ENCODE results near the gene CSNK1G3.
"Not testable (repeated sequence)": the region's sequence is repeated elsewhere in the genome, so short reads cannot be mapped to it uniquely, and the experiment has no call there.

Gene CSNK1G3

DNA sequence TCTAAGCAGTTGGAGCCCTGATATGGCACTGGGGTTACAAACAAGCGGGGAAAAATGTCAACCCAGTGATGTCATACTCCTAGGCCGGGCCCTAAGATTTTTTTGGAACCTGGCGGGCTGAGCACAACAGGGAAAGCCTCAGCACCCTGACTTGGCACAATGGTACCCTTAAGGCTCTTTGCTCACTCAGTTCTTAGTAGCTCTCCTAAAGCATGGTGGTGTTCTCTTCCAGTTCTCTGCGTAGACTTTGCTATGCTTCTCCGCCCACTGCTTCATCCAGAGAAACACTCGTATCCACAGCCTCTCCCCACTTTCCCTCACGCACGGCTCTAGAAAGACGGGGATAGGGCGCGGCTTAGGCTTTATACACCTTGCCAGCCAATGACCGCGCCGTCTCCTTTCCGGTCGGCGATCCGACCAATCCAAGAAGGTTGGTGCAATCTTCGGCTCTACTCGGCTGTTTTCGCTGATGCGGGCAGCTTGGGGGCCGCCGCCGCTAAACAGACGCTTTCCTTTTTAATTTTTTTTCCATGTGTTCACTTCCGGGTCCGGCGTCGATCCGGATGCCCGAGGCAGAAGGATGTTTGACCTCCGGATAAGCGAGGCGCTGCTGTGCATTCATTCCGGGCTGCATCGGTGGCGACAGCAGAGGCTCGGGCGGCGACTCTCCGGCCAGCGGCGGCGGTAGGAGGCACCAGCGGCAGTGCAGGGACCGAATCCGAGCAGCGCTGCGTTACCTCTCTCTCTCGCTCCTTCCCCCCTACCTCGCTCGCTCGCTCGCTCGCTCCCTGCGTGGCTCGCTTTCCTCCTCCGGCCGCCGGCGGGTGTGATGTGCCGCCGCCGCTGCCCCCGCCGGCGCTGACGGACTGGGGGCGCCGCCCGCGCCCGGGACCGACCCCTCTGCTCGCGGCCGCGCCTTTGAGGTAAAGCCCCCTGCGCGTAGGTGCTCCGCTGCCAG lies at the start of gene CSNK1G3:
Gene CSNK1G3 (plus strand): TSS at position 530 of the 958 bp plus-strand sequence. CDS start 33,487 bp downstream, outside the sequence.
- peak; percentile 77 for DNase-seq

DNA sequence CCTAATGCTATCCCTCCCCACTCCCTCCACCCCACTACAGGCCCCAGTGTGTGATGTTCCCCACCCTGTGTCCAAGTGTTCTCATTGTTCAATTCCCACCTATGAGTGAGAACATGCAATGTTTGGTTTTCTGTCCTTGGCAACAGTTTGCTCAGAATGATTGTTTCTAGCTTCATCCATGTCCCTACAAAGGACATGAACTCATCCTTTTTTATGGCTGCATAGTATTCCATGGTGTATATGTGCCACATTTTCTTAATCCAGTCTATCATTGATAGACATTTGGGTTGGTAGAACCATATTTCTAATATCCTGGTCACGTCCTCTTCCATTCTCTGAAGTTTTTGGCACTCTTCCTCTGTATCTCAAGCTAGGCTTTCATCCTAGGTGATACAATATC lies 45.1 kb upstream of the CSNK1G3 start:
- DNase-seq: not testable (repeated sequence)

DNA sequence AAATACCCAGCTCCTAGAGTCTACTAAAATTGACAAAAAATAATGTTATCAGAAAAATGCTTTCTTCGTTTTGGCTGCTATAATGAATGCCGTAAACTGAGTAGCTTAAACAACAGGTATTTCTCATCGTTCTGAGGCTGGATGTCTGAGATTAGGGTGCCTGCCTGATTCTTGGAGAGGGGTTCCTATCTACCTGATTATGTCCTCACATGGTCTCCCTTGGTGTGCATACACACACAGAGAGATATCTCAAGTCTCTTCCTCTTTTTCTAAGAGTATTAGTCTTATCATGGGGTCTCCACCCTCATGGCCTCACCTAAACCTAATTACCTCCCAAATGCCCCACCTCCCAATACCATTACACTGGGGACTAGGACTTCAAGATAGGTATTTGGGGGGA lies 40.6 kb upstream of the CSNK1G3 start:
- no peak for DNase-seq

DNA sequence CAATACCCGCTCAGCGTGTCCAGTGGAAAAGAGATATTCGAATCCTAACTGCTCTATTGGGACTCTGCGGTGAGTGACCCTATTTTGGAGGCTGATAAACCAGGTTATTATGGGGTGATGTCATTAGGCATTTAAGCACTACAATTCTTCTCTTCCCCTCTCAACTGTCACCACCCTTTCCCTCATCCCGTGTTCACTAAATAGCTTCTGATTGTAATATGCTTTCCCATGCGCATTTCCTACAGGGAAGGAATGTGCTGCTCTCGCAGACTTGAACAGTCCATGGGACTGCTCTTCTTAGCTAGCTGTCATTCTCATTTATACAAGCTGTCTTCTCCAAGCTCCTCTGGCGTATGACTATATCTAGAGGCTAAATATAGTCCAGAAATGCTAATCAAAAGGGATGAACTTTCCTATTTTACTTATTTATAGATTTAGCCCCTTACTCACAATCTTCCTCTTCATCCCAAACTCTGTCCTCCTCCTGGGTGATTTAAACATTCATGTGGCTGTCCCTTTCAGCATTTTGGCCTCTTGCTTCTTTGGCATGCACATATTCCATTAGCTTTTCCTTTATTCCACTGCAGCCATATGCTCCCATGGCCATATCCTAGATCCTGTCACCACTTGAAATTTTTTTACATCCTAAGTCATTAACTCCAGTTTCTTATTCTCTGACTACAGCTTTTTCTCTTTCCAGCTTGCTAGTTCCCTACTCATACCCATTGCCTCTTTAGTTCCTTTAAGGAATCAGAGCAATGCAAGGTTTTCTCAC lies 39.6 kb upstream of the CSNK1G3 start:
- no peak for DNase-seq

DNA sequence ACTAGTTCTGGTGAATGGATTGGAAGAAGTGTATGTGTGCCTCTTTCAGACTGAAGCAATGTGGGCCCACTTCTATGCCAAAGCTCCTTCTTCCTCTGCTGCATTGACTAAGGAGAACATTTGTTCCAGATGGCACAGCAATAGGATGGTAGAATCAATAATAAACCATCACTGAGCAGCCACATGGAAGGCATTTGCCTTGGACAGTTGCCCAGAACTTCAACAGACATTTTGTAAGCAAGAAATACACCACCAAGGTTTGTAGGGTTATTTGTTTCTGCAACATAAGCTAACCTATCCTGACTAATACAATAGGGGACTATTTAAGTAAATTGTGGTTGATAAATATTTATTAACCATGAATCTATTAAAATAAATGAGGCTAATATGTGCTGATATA lies 37.7 kb upstream of the CSNK1G3 start:
- DNase-seq: no peak

DNA sequence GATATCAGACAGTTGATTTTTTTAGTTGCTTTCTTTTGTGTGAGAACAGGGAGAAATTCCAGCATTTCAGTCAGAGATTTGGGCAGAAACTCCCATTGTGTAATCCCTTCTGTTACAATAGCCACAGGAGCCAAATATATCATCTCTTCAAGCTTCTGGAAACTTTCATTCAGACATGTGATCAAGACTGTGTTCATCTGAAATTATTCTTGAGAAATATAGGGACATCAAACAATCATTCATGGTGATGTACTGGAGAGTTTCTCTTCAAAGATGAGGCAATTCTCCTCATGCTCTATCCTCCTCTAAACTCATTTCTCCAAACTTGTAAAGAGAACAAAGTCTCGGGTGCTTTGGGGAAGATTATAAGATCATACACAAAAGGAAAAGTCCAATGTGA lies 35.2 kb upstream of the CSNK1G3 start:
- DNase-seq: no peak

DNA sequence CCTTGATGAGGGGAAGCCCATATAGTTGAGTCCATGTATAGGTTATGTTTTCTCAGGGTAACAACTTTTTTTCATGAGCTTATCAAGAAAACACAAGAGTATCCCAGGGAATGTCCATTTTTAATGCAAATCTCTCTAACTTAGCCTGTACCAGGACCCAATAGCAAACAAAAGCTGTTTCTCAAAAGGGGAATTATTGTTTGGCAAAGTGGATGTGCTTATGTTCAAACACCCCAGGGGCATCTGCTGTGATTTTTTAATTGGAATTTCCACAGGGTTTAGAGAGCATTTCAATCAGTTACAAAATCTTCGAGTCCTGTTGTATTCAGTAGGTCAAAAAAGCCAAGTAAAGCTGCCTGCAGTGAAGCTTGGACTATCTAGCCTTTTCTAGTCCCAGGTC lies 33.4 kb upstream of the CSNK1G3 start:
- no peak for DNase-seq

DNA sequence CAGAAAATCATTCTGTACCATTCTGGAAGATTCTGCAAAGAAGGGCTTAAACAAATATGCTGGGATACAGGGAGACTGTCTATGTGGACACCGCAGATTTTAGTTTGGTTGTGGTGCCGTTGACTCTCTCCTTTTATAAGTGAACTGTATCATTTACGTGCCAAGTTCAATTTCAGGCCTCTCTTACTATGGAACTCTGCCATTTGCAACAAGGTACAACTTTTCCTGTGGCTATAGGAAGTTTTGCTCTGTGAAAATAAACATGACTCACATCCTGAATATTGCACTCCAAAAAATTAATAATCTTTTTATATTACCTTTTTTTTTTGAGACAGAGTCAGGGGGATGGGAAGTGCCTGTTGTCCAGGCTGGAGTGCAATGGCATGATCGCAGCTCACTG lies 29.7 kb upstream of the CSNK1G3 start:
- DNase-seq: no peak

DNA sequence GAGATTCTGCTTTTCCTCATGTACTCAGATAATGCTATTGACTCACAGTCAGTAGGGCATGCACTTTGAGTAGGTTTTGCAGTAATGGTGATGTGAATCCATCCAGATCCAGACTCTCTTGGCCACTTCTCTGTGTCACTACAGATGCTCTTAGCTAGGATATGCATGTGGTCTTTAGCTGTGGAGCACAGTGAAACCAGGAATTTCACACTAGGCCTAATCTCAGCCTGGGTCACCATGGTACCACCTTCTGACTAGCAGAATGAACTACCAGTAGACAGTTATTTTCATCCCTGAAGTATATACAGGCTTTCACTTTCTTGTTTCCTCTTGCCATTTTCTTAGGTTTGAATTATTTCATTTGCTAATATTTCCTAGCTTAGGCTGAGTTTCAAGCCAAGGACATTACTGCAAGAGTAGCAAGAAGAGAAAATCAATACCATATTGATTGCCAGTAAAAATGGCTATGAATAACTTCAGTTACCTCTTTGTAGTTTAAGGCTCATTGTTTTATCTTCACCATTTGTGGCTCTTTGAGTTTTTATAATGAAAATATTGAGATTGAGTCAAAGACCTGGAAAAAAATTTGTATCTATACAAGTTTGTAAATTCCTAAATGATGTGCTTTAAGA lies 28.4 kb upstream of the CSNK1G3 start:
- DNase-seq: no peak

DNA sequence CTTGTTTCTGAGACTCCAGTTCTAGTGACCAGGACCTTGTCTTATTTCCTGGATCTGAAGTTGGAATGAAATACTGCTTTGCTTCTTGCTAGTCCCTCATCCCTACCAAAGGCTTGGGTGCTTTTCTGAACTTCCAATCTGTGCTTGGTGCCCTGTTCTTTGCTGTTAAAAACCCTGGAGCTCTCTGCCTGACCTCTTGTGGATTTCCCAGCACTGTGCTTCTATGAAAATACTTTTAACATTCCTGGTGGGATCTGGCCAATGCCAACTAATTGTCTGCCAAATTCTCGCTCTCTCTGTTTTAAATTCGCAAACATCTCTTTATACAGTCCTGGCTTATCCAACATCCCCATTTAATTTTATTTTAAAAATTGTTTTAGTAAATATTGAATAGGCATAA lies 26.7 kb upstream of the CSNK1G3 start:
- DNase-seq: no peak

DNA sequence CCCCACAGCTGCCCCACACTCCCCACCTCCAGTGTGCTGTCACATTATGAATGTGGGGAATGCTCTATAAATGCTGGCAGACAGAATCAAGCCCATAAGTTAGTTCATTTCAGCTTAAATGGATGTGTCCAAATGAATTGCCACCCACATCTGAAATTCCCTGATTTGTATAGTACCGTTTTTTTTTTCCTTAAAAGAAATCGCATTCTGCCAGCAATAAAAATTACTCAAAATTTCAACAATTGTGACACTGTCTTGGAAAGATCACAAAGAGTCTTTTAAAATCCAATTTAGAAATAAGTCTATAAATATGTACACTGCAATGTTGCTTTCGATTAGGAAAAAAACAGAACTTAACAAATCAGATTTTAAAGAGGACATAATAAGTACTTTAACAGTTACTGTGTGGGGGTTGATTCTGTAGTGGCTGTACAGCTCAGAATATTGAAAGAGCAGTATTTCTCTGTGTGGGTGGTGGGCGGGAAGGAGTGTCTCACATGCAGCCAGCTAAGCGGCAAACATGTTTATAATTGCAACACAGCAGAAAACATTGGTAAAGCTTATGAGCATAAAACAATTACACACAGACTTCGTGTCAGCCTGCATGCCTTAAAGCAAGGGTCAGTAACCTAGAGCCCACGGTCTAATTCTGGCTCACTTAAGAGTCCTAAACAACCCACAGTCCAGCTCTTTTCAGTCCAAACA lies 24.9 kb upstream of the CSNK1G3 start:
- no peak for DNase-seq

DNA sequence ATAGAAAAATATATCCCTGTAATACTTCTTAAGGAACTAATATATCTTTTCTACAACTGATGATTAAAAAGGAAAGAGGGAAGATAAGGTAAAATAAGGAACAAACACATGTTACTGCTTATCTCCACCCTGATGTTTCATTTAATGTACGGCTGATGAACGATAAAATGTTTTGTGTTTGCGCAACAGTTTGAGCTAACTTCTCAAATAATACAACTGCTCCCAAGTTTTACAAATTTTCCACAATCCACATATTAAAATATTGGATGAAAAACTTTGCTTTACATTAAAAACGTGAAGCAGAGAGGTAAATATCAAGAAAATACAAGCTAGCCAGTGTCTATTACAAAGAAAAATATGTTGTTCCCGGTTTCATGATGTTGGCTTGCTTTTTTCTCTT lies 21.0 kb upstream of the CSNK1G3 start:
- no peak for DNase-seq

DNA sequence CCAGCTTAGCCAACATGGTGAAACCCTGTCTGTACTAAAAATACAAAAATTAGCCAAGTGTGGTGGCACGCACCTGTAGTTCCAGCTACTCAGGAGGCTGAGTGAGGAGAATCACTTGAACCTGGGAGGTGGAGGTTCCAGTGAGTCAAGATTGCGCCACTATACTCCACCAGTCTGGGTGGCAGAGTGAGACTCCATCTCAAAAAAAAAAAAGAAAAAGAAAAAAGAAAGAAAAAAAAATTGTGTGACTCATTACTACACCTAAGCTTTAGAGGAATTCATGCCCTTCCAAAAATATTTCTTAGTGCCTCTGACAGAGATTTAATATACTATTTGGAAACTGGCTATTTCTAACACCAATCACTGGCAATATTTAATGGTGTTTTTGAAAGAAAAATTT lies 16.8 kb upstream of the CSNK1G3 start:
- not testable (repeated sequence) for DNase-seq

DNA sequence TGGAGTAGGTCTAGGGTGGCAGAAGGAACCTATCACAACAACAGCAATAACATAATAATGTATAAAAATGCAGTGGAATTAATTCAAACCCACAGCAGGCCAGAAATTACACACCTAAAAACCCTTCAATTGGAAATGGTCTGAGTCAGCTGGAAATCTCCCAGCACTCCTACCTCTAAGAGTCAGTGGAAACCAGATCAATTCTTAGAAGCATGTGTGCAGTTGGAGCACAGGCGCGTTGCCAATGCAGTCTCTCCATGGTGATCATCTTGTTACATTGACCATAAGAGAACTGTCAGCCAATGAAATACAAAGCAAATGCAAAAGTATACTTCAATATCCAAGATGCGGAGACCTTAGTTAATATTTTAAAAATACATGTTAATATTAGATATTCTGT lies 15.1 kb upstream of the CSNK1G3 start:
- no peak for DNase-seq

DNA sequence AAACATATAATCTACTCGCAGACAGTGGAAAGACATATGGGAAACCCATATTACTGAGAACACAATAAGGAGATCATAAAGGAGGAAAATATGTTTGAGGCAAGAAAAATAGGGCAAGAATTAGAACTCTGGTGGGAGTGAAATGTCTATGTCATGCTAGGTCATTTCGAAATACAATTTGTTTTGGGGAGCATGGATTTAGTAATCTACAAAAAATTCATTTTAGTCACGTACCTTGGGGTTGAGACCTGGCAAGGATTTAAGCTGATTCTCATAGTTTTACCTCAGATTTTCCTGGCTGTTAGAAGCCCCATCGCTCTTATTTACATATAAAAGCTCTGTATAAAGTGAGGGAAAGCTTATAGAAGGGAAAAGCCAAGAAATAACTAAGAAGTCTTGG lies 11.5 kb upstream of the CSNK1G3 start:
- no peak for DNase-seq

DNA sequence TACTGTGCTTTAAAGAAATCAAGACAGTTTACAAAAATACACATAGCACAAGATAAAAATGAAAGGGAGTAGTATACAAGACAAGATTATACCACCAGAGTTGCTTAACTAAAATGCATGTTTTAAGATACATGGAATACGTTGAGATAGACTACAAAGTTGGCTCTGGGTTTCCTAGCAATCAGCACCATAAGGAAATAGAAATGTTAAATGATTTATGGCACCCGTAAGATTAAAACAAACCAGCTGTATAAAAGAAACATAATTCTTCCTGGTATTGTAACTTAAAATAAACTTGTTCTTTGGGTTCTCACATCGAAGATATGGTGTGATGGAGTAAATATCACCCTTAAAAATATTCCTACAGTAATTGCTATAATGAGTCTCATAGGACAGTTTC lies 9.9 kb upstream of the CSNK1G3 start:
- no peak for DNase-seq

DNA sequence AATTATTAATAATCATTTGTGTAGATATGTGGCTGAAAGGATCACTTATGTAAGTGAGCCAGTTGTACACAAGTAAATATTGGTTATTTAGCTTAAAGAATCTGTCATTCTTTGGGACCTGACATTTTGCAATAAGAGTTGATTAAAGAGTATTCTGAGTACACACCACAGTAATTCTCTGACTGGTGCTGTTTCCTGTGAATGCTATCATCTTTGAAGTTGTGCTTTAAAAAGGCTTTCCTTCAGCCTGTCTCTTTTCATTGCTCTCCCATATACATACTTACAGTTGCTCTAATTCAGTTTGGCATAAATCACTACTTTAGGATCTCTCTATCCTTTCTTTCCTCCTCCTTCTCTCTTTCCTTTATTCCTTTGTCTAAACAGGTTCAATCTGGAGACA lies 8.7 kb upstream of the CSNK1G3 start:
- DNase-seq: no peak

DNA sequence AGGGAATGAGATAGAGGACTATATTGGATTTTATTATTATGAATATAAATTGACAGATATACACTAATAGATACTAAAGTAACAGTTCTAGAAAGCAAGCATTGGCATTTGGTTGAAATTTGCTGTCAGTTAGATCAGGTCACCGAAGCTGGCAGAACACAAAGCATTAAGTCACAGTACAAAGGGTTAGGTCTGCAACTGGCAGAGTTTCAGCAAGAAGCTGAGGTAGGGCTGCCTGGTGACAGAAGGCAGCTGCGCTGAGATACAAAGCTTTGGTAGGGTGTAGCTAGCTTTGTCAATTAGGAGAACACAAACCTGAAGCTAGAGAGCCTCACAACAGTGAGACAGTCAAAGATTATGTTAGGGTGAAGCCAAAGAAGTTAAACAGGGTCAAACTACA lies 6.3 kb upstream of the CSNK1G3 start:
- DNase-seq: no peak

DNA sequence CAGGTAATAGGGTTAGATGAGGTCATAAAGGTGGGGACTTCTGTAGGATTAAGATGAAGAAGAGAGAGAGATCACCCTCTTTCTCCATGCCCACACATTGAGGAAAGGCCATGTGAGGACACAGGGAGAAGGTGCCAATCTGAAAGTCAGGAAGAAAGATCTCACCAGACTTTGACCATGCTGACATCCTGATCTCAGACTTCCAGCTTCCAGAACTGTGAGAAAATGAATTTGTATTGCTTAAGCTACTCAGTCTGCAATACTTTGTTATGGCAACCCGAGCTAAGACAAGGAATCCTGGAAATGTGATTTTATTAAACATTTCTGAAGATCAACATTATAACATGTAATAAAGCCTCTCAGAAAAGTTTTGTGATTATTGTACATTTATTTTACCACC lies 3.5 kb upstream of the CSNK1G3 start:
- no peak for DNase-seq

DNA sequence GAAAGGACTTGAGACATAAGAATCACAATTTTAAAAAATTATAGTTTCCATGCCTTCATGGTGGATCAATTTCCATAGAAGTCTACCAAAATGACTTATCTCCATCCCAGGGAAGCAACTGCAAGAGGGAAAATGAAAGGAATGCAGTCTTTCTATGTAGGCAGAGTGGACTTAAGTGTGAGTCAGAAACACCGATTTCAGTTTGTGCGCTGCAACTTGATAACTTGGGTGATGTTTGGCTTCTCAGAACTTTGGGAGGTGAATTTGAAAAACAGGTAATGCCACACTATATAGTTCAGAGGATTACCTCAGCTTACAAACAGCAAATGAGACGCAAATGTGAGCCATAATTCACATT lies 708 bp upstream of the CSNK1G3 start:
- DNase-seq: no peak

DNA sequence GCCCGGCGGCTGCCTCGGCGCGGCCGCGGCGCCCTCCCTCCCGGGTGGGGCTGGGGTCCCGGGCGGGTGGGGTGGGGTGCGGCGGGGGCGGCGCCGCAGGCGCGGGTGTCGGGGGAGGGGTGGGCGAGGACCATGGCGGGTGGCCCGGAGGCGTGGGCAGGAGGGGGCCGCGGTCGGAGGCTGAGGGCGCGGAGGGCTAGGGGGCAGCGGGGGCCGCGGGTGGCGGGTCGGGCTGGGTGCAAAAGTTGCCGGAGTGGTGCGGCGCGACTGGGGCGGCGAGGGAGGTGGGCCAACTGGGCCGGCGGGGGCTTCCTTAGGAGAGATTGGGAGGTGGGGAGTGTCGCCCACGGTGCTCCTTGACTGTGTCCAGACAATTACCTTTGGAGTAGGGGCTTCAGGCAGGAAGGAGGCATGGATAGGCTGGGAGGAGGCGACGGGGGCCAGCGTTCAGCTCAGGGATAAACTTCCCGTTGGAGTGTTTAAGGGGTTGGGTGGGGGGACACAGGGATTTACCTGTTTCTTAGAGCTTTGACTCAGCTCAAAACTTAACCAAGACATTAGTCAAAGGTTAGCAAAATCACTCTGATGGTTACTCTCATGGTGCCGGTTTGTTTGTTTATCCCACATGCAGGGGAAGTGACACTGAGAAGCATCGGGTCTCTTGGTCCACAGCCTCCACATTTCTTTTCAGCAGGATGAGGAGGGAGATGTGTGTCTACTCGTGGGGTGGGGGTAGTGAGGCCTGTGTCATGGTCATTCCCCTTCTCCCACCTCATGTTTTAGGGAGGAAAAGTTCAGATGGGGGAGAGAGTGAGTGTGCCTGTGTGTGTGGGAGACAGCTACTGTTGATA lies 859 bp downstream of the CSNK1G3 start:
- no peak for DNase-seq

Data from SIG-M5 (cell line).